Central memory CD4-positive, alpha-beta T cell (primary cell): ENCODE results near the gene AFF3.
"Not testable (repeated sequence)": the region's sequence is repeated elsewhere in the genome, so short reads cannot be mapped to it uniquely, and the experiment has no call there.

Experiments used
- DNase-seq: peaks from one replicate; pipeline ENCODE4 v3.0.0; 2022

Gene AFF3

GRCh38 chr2:100105678-100106054, 36.7 kb downstream of the AFF3 start:
- no peak for DNase-seq

- DNase-seq, result no peak
Measured at GRCh38 chr2:100104718-100105677, 37.4 kb downstream of the AFF3 start.

GRCh38 chr2:100104265-100104664, 38.1 kb downstream of the AFF3 start:
- DNase-seq, result not testable (repeated sequence)

GRCh38 chr2:100103527-100104252, 38.7 kb downstream of the AFF3 start:
- DNase-seq, result not testable (repeated sequence)

- DNase-seq, result not testable (repeated sequence)
Measured at GRCh38 chr2:100102466-100103180, 39.8 kb downstream of the AFF3 start.

- not testable (repeated sequence) for DNase-seq
Measured at GRCh38 chr2:100098855-100099254, 43.5 kb downstream of the AFF3 start.

- DNase-seq, result not testable (repeated sequence)
Measured at GRCh38 chr2:100097611-100098294, 44.6 kb downstream of the AFF3 start.

GRCh38 chr2:100095845-100096244, 46.5 kb downstream of the AFF3 start:
- not testable (repeated sequence) for DNase-seq

GRCh38 chr2:100091807-100092206, 50.6 kb downstream of the AFF3 start:
- DNase-seq, result not testable (repeated sequence)

GRCh38 chr2:100085744-100086143, 56.6 kb downstream of the AFF3 start:
- DNase-seq, result not testable (repeated sequence)

- not testable (repeated sequence) for DNase-seq
Measured at GRCh38 chr2:100083421-100084216, 58.8 kb downstream of the AFF3 start.

GRCh38 chr2:100082302-100082978, 60.0 kb downstream of the AFF3 start:
- not testable (repeated sequence) for DNase-seq

- DNase-seq, result no peak
Measured at GRCh38 chr2:100077935-100078334, 64.5 kb downstream of the AFF3 start.

- DNase-seq, result no peak
Measured at GRCh38 chr2:100077456-100077855, 64.9 kb downstream of the AFF3 start.

- no peak for DNase-seq
Measured at GRCh38 chr2:100075532-100075931, 66.9 kb downstream of the AFF3 start.

- no peak for DNase-seq
Measured at GRCh38 chr2:100073110-100073509, 69.3 kb downstream of the AFF3 start.

GRCh38 chr2:100072503-100072902, 69.9 kb downstream of the AFF3 start:
- no peak for DNase-seq

- no peak for DNase-seq
Measured at GRCh38 chr2:100071335-100072043, 70.9 kb downstream of the AFF3 start.

GRCh38 chr2:100070078-100070477, 72.3 kb downstream of the AFF3 start:
- DNase-seq, result no peak

GRCh38 chr2:100068395-100068794, 74.0 kb downstream of the AFF3 start:
- no peak for DNase-seq
